Uterus (tissue), 2 donors: ENCODE measurements around the gene OGFOD1.

ENCODE experiments used
- POLR2A ChIP-seq, 2 donors: fragments of 450-650 bp; IDR thresholded peaks; one replicate each; pipeline ENCODE4 v1.6.1; 2016; ENCODE audit warnings: antibody characterized with exemption in 2 of 2, mild to moderate bottlenecking in 1 of 2, moderate library complexity in 1 of 2
- TF ChIP-seq, protein P1 (sequence below), 4 experiments: fragments of 200-600 bp in 2 of 4; fragments of 450-650 bp in 2 of 4; sonication (generic) in 2 of 4; IDR thresholded peaks; one replicate each; pipeline ENCODE4 v1.5.1; 2016 to 2019; ENCODE audit warnings: antibody characterized with exemption in 4 of 4, mild to moderate bottlenecking in 2 of 4, moderate library complexity in 1 of 4

DNA sequence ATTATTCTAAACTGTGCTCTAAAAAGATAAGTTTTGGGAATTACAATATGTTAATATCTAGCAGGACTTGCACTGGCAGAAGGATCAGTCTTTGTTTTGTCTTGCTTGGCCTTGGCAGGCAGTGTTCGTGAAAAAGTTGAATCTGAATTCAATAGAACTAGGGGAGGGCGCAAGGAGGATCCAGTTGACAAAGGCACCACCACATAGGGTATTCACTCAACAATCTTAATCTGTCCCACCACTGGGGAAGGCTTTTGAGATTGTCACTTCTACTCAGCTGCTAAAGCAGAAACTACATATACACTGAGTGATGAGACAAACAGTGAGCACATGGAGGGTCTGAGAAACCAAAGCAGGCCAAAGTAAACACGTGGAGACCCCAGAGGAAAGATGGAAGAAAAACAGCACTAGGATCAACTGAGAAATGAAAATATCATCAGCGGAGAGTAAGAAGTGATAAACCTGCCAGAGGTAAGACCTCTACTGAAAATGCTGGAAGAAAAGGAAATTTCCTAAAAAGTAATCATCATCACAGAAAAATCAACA, 28.4 kb upstream of the OGFOD1 start:
- TF ChIP-seq POLR2A (IDR thresholded peaks at IDR 0.05), result no peak
- TF ChIP-seq, protein P1, sequence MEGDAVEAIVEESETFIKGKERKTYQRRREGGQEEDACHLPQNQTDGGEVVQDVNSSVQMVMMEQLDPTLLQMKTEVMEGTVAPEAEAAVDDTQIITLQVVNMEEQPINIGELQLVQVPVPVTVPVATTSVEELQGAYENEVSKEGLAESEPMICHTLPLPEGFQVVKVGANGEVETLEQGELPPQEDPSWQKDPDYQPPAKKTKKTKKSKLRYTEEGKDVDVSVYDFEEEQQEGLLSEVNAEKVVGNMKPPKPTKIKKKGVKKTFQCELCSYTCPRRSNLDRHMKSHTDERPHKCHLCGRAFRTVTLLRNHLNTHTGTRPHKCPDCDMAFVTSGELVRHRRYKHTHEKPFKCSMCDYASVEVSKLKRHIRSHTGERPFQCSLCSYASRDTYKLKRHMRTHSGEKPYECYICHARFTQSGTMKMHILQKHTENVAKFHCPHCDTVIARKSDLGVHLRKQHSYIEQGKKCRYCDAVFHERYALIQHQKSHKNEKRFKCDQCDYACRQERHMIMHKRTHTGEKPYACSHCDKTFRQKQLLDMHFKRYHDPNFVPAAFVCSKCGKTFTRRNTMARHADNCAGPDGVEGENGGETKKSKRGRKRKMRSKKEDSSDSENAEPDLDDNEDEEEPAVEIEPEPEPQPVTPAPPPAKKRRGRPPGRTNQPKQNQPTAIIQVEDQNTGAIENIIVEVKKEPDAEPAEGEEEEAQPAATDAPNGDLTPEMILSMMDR (IDR thresholded peaks at IDR 0.05), result no peak
